HG03469 (cell line): Measurements from ENCODE around the gene CD320.
"Not testable (repeated sequence)": the region's sequence is repeated elsewhere in the genome, so short reads cannot be mapped to it uniquely, and the experiment has no call there.

Experiments
- ATAC-seq: cut with Tn5 transposase; IDR thresholded peaks from one replicate; pipeline ENCODE4 v1.9.1; 2021; ENCODE audit warnings: mild to moderate bottlenecking, moderate library complexity, moderate number of reproducible peaks; ENCODE audit not compliant: unreplicated experiment

The CD320 gene

GRCh38 chr19:8333767-8334457 lies 25.8 kb upstream of the CD320 start:
- ATAC-seq, result no peak

GRCh38 chr19:8332976-8333766 lies 25.0 kb upstream of the CD320 start:
- ATAC-seq, result no peak

GRCh38 chr19:8331263-8331845 lies 23.2 kb upstream of the CD320 start:
- no peak for ATAC-seq

GRCh38 chr19:8329996-8330395 lies 21.8 kb upstream of the CD320 start:
- no peak for ATAC-seq

GRCh38 chr19:8325454-8325853 lies 17.3 kb upstream of the CD320 start:
- ATAC-seq, result no peak

- no peak for ATAC-seq
These were observed 16.3 kb upstream of the CD320 start for GRCh38 chr19:8324186-8325050.

GRCh38 chr19:8323781-8324185 lies 15.6 kb upstream of the CD320 start:
- no peak for ATAC-seq

GRCh38 chr19:8322638-8322997 lies 14.5 kb upstream of the CD320 start:
- no peak for ATAC-seq

GRCh38 chr19:8321986-8322637 lies 14.0 kb upstream of the CD320 start:
- no peak for ATAC-seq

- ATAC-seq, result peak; percentile 72
These were observed 13.2 kb upstream of the CD320 start, which contains the start of the genes NDUFA7 and RPS28 for GRCh38 chr19:8321067-8321985. Gene NDUFA7, minus strand, starts transcription at chr19:8321375. Its CDS starts 17 bp downstream, at chr19:8321358. Gene RPS28, plus strand, starts transcription at chr19:8321496. Its CDS starts 35 bp downstream, at chr19:8321531.

GRCh38 chr19:8320564-8321066 lies 12.5 kb upstream of the CD320 start:
- ATAC-seq, result no peak

GRCh38 chr19:8319807-8320520 lies 11.8 kb upstream of the CD320 start:
- no peak for ATAC-seq

GRCh38 chr19:8318835-8319234 lies 10.7 kb upstream of the CD320 start:
- ATAC-seq, result not testable (repeated sequence)

- ATAC-seq, result no peak
These were observed 8.4 kb upstream of the CD320 start for GRCh38 chr19:8316351-8317125.

GRCh38 chr19:8314981-8315640 lies 7.0 kb upstream of the CD320 start:
- ATAC-seq, result not testable (repeated sequence)

GRCh38 chr19:8311461-8312260 lies 3.5 kb upstream of the CD320 start:
- ATAC-seq, result no peak
